ENCODE measurements around the gene PLEKHF1. TPM values are rescaled to one million over a fixed set of nuclear protein-coding genes. Genes with fewer than 3 reads are reported as not detected.
A peak's percentile ranks its signal among the peaks of the same experiment; 100 is the strongest.

The PLEKHF1 gene
- total and polyA plus RNA-seq, 12 donors = 0.62 to 23.1 (median 6.9) TPM

DNA sequence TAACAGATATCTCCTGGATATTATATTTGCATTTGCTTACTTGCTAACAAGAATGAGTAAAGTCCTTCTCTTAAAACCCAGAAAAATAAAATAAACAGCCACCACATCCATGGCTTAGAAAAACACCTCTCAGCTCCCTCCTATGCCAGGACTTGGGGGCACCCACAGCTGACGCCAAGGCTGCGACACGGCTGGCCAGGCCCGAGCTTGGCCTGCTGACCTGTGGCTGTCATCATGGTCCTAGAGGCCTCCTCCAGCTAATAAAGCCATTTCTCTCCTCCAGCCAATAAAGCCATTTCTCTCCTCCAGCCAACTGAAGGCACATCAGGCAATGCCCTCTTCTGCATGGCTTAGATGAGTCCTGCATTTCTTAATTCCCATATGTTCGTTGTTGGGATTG lies 28.9 kb downstream of the PLEKHF1 start:
- Histone ChIP-seq H3K27me3 (no peaks in the 10 kb centered on the region), H3K9me3 (replicated peaks in 1 of 3) (peaks cover 0 to 4% (median 0%) of the 10 kb centered on the region in 3 donors), H3K36me3 (replicated peaks in 1 of 2) (no peaks in the 10 kb centered on the region), H3K4me1 (replicated peaks in 1 of 2) (no peaks in the 10 kb centered on the region), H3K4me3 (no peak overlapping the region), H3K27ac (peak overlapping the region in 1 of 5 donors; percentile 10)
- no peak for DNase-seq
- TF ChIP-seq, protein P1, sequence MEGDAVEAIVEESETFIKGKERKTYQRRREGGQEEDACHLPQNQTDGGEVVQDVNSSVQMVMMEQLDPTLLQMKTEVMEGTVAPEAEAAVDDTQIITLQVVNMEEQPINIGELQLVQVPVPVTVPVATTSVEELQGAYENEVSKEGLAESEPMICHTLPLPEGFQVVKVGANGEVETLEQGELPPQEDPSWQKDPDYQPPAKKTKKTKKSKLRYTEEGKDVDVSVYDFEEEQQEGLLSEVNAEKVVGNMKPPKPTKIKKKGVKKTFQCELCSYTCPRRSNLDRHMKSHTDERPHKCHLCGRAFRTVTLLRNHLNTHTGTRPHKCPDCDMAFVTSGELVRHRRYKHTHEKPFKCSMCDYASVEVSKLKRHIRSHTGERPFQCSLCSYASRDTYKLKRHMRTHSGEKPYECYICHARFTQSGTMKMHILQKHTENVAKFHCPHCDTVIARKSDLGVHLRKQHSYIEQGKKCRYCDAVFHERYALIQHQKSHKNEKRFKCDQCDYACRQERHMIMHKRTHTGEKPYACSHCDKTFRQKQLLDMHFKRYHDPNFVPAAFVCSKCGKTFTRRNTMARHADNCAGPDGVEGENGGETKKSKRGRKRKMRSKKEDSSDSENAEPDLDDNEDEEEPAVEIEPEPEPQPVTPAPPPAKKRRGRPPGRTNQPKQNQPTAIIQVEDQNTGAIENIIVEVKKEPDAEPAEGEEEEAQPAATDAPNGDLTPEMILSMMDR (IDR thresholded peaks at IDR 0.05) = no peak
- no peak for TF ChIP-seq POLR2A (IDR thresholded peaks at IDR 0.05)
- 86 to 90% (median 88%) methylated on average over 5 of the region's 5 CpGs for WGBS, 4 donors
- intact Hi-C loops (cut with DNase I) = no loop called here

DNA sequence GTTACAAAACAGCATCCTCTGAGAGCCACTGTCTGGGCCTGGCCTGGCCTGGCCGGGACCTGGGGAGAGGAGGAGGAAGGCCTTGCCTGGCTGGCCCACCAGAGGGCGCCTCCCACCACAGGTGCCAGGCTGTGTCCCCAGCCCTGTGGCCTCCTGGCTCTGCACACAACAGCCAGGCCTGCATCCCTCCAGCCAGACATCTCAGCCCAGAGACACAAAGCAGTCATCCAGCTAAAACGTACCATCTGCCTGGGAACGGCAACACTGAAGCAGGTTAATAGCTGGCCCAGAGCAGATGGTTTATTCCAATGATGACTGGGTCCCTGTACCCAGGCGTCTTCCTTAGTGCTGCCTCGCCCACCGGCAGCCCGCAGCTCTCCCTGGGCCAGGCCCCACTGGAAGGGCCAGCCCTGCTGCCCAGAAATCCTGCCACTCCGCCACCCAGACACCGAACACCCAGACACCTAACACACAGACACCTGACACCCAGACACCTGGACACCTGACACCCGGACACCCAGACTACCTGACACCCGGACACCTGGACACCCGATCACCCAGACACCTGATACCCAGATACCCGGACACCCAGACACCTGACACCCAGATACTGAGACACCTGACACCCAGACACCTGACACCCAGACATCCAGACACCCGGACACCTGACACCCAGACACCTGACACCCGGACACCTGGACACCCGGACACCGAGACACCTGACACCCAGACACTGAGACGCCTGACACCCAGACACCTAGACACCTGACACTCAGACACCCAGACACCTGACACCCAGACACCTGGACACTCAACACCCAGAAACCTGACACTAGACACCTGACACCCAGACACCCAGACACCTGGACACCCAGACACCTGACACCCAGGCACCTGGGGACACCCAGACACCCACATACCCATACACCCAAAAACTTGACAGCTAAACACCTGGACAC lies 29.7 kb downstream of the PLEKHF1 start:
- no peaks in the 10 kb centered on the region for H3K27me3 ChIP-seq
- WGBS, 4 donors = 65 to 70% (median 67%) methylated on average over 17 to 19 of the region's 19 CpGs
- intact Hi-C loops (cut with DNase I) = no loop called here
- peak overlapping the region in 1 of 5 donors; percentile 10 for H3K27ac ChIP-seq
- no peaks in the 10 kb centered on the region for H3K36me3 ChIP-seq (replicated peaks in 1 of 2)
- H3K4me3 ChIP-seq = no peak overlapping the region
- peaks cover 0 to 4% (median 0%) of the 10 kb centered on the region in 3 donors for H3K9me3 ChIP-seq (replicated peaks in 1 of 3)
- TF ChIP-seq POLR2A (IDR thresholded peaks at IDR 0.05) = no peak
- TF ChIP-seq, protein P1 (IDR thresholded peaks at IDR 0.05) = peak; percentile 82 to 97 (median 90)
- peak; percentile 84 to 95 (median 89) for DNase-seq
- no peaks in the 10 kb centered on the region for H3K4me1 ChIP-seq (replicated peaks in 1 of 2)

DNA sequence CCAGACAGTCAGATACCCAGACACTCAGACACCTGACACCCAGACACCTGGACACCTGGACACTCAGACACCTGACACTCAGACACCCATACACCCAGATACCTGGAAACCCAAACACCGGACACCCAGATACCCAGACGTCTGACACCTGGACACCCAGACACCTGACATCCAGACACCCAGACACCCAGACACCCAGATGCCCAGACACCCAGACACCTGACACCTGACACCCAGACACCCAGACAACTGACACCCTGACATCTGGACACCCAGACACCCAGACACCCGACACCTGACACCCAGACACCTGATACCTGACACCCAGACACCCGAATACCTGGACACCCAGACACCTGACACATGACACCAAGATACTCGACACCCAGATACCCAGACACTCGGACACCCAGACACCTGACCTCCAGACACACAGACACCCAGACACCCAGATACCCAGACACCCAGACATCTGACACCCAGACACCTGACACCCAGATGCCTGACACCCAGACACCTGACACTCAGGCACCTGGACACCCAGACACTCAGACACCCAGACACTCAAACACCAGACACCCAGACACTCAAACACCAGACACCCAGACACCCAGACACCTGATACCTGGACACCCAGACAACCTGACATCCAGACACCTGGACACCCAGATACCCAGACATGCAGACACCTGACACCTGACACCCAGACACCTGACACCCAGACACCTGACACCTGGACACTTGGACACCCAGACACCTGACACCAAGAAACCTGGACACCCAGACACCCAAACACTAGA lies 30.7 kb downstream of the PLEKHF1 start:
- Histone ChIP-seq H3K4me3 (no peak overlapping the region), H3K27ac (no peak overlapping the region), H3K9me3 (replicated peaks in 1 of 3) (no peaks in the 10 kb centered on the region), H3K4me1 (replicated peaks in 1 of 2) (no peaks in the 10 kb centered on the region), H3K27me3 (no peaks in the 10 kb centered on the region), H3K36me3 (replicated peaks in 1 of 2) (no peaks in the 10 kb centered on the region)
- 78 to 94% (median 82%) methylated on average over 3 to 6 of the region's 6 CpGs for WGBS, 4 donors
- no peak for TF ChIP-seq POLR2A (IDR thresholded peaks at IDR 0.05)
- TF ChIP-seq, protein P1 (IDR thresholded peaks at IDR 0.05) = no peak
- intact Hi-C loops (cut with DNase I) = no loop called here
- DNase-seq = no peak

DNA sequence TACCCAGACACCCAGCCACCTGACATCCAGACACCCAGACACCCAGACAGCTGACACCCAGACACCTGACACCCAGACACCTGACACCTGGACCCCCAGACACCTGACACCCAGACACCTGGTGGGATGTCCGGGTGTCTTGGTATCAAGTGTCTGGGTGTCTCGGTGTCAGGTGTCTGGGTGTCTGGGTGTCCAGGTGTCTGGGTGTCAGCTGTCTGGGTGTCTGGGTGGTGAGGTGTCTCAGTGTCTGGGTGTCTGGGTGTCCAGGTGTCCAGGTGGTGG lies 31.2 kb downstream of the PLEKHF1 start:
- 40 to 89% (median 50%) methylated on average over 1 to 2 of the region's 2 CpGs; no CpG with 5 or more reads in 1 of the 4 donors for WGBS, 4 donors
- DNase-seq = no peak
- H3K4me3 ChIP-seq = no peak overlapping the region
- no peak overlapping the region for H3K27ac ChIP-seq
- H3K4me1 ChIP-seq (replicated peaks in 1 of 2) = no peaks in the 10 kb centered on the region
- intact Hi-C loops (cut with DNase I) = no loop called here
- no peaks in the 10 kb centered on the region for H3K27me3 ChIP-seq
- H3K9me3 ChIP-seq (replicated peaks in 1 of 3) = no peaks in the 10 kb centered on the region
- no peak for TF ChIP-seq POLR2A (IDR thresholded peaks at IDR 0.05)
- TF ChIP-seq, protein P1 (IDR thresholded peaks at IDR 0.05) = no peak
- H3K36me3 ChIP-seq (replicated peaks in 1 of 2) = no peaks in the 10 kb centered on the region
